Spleen (tissue), 11 donors: ENCODE measurements around the gene NF2. TPM values are rescaled to one million over a fixed set of nuclear protein-coding genes. Genes with fewer than 3 reads are reported as not detected.

Source experiments
- DNase-seq: peaks from one replicate; pipeline ENCODE4 v3.0.0-alpha.2; 2020
- H3K27ac ChIP-seq, 8 donors: fragments of 200-600 bp; sonication (generic) in 7 of 8; 1 replicate in 4 of 8; 2 replicates in 4 of 8; pipeline versions ENCODE4 v1.5.0 to v1.8.0; 2016 to 2021; ENCODE audit warnings: inconsistent platforms in 4 of 8, mild to moderate bottlenecking in 4 of 8, moderate library complexity in 1 of 8
- H3K27me3 ChIP-seq, 7 donors: fragments of 200-600 bp; sonication (generic) in 6 of 7; replicated peaks in 1 of 7; 1 replicate in 4 of 7; 2 replicates in 3 of 7; pipeline versions ENCODE4 v1.5.0 to v1.8.0; 2016 to 2021; ENCODE audit warnings: inconsistent platforms in 3 of 7, mild to moderate bottlenecking in 1 of 7
- H3K36me3 ChIP-seq, 6 donors: fragments of 200-600 bp; sonication (generic) in 5 of 6; 1 replicate in 4 of 6; 2 replicates in 2 of 6; pipeline versions ENCODE4 v1.5.0 to v1.8.0; 2016 to 2021; ENCODE audit warnings: inconsistent platforms in 2 of 6
- H3K4me1 ChIP-seq, 6 donors: fragments of 200-600 bp; sonication (generic) in 5 of 6; 1 replicate in 3 of 6; 2 replicates in 3 of 6; pipeline versions ENCODE4 v1.5.0 to v1.8.0; 2016 to 2021; ENCODE audit warnings: inconsistent platforms in 3 of 6
- H3K4me3 ChIP-seq, 8 donors: fragments of 200-600 bp; sonication (generic) in 7 of 8; 1 replicate in 4 of 8; 2 replicates in 4 of 8; pipeline versions ENCODE4 v1.5.0 to v1.8.0; 2016 to 2021; ENCODE audit warnings: inconsistent platforms in 4 of 8, mild to moderate bottlenecking in 4 of 8, moderate library complexity in 2 of 8
- H3K9me3 ChIP-seq, 8 donors: fragments of 200-600 bp; sonication (generic) in 7 of 8; 1 replicate in 4 of 8; 2 replicates in 4 of 8; pipeline versions ENCODE4 v1.5.0 to v1.8.0; 2016 to 2021; ENCODE audit warnings: inconsistent platforms in 4 of 8
- POLR2A ChIP-seq, 3 donors: fragments of 450-650 bp; IDR thresholded peaks; one replicate each; pipeline ENCODE4 v1.5.1; 2017; ENCODE audit warnings: antibody characterized with exemption in 3 of 3, mild to moderate bottlenecking in 1 of 3
- POLR2AphosphoS5 ChIP-seq, 3 donors: sonication (generic); formaldehyde crosslinking; IDR thresholded peaks; one replicate each; pipeline ENCODE4 v1.5.1; 2017; ENCODE audit warnings: antibody characterized with exemption in 3 of 3
- WGBS, 5 donors: extraction: QIAGEN DNeasy Blood & Tissue Kit in 3 of 5; methylation state at CpG; one replicate each; pipeline versions ENCODE4 v1.1.5 to v1.1.7; 2013 to 2018; 5-methylcytosine and 5-hydroxymethylcytosine counted together
- intact Hi-C: fragments of 100-400 bp; cut with DNase I; formaldehyde crosslinking; loops from one replicate; pipeline ENCODE4 v1.15.0; 2023; ENCODE audit warnings: low total_unique reads
- polyA plus RNA-seq, 3 donors: library from polyadenylated mRNA; stranded (reverse); fragments of 200-250 nt; gene quantifications; one replicate each; pipeline ENCODE4 v1.2.1, GENCODE V29; 2013
- total RNA-seq, 7 donors: library from RNA; depleted of rRNA in 3 of 7; stranded (reverse); fragments of >200 nt in 3 of 7; fragmentation: NEBNext Ultra II Directional in 4 of 7; extraction: Animal tissue kit (Norgen Biotek cat#: 25700) in 4 of 7; gene quantifications; one replicate each; pipeline versions ENCODE4 v1.1.0 to v1.2.1, GENCODE V29; 2016 to 2021
- TF ChIP-seq, protein P1 (sequence below), 11 experiments: fragments of 200-600 bp in 7 of 11; fragments of 450-650 bp in 4 of 11; sonication (generic) in 4 of 11; IDR thresholded peaks in 8 of 11; conservative IDR thresholded peaks in 3 of 11; 1 replicate in 7 of 11; 2 replicates in 4 of 11; pipeline versions ENCODE4 v1.4.0 to v1.8.0; 2016 to 2021; ENCODE audit warnings: antibody characterized with exemption in 11 of 11, inconsistent platforms in 4 of 11, mild to moderate bottlenecking in 1 of 11
- donor health status: healthy with polysubstance abuse.
- donor health status: DM: no; HTN: no; CAD: no; lungs with moderate emphysema.
- donor health status: DM: no; HTN: no; CAD: no.
- donor health status: Bipolar disorder and iron deficiency.
- donor health status: healthy.
- donor health status: DM: no; HTN: no; CAD: no.
- donor health status: DM: yes; HTN: yes; CAD: no.

The NF2 gene
- total and polyA plus RNA-seq, 10 donors, result 3.9 to 42.9 (median 31.4) TPM

GRCh38 chr22:29700900-29701154, 97.4 kb downstream of the NF2 start:
- DNase-seq, result no peak
- intact Hi-C loops, result no loop called here
- Histone ChIP-seq H3K9me3 (no peaks in the 10 kb centered on the region), H3K27ac (no peak overlapping the region), H3K4me1 (peaks cover 0 to 48% (median 17%) of the 10 kb centered on the region in 6 donors), H3K36me3 (peaks cover 0 to 28% (median 6%) of the 10 kb centered on the region in 6 donors), H3K27me3 (peaks cover 0 to 24% (median 7%) of the 10 kb centered on the region in 7 donors), H3K4me3 (no peak overlapping the region)
- 52 to 65% (median 54%) methylated on average over 8 to 9 of the region's 9 CpGs for WGBS, 5 donors
- TF ChIP-seq POLR2AphosphoS5 (IDR thresholded peaks at IDR 0.05), result no peak
- TF ChIP-seq, protein P1, sequence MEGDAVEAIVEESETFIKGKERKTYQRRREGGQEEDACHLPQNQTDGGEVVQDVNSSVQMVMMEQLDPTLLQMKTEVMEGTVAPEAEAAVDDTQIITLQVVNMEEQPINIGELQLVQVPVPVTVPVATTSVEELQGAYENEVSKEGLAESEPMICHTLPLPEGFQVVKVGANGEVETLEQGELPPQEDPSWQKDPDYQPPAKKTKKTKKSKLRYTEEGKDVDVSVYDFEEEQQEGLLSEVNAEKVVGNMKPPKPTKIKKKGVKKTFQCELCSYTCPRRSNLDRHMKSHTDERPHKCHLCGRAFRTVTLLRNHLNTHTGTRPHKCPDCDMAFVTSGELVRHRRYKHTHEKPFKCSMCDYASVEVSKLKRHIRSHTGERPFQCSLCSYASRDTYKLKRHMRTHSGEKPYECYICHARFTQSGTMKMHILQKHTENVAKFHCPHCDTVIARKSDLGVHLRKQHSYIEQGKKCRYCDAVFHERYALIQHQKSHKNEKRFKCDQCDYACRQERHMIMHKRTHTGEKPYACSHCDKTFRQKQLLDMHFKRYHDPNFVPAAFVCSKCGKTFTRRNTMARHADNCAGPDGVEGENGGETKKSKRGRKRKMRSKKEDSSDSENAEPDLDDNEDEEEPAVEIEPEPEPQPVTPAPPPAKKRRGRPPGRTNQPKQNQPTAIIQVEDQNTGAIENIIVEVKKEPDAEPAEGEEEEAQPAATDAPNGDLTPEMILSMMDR (IDR thresholded peaks at IDR 0.05 in 8 of 11, conservative IDR thresholded peaks at IDR 0.05 in 3 of 11), result no peak
- no peak for TF ChIP-seq POLR2A (IDR thresholded peaks at IDR 0.05)

- H3K36me3 ChIP-seq, result peaks cover 0 to 23% (median 3%) of the 10 kb centered on the region in 6 donors
- H3K4me1 ChIP-seq, result peaks cover 0 to 48% (median 17%) of the 10 kb centered on the region in 6 donors
- H3K4me3 ChIP-seq, result no peak overlapping the region
- peak in 1 of 3 donors; percentile 10 for TF ChIP-seq POLR2AphosphoS5 (IDR thresholded peaks at IDR 0.05)
- no peak for TF ChIP-seq POLR2A (IDR thresholded peaks at IDR 0.05)
- TF ChIP-seq, protein P1 (IDR thresholded peaks at IDR 0.05 in 8 of 11, conservative IDR thresholded peaks at IDR 0.05 in 3 of 11), result no peak
- no peak for DNase-seq
- H3K9me3 ChIP-seq, result no peaks in the 10 kb centered on the region
- H3K27me3 ChIP-seq, result peaks cover 0 to 26% (median 7%) of the 10 kb centered on the region in 7 donors
- intact Hi-C loops, result no loop called here
- no peak overlapping the region for H3K27ac ChIP-seq
- WGBS, 5 donors, result 37 to 44% (median 40%) methylated on average over 13 to 14 of the region's 14 CpGs
Measured at GRCh38 chr22:29701155-29701999, 97.9 kb downstream of the NF2 start.

DNA sequence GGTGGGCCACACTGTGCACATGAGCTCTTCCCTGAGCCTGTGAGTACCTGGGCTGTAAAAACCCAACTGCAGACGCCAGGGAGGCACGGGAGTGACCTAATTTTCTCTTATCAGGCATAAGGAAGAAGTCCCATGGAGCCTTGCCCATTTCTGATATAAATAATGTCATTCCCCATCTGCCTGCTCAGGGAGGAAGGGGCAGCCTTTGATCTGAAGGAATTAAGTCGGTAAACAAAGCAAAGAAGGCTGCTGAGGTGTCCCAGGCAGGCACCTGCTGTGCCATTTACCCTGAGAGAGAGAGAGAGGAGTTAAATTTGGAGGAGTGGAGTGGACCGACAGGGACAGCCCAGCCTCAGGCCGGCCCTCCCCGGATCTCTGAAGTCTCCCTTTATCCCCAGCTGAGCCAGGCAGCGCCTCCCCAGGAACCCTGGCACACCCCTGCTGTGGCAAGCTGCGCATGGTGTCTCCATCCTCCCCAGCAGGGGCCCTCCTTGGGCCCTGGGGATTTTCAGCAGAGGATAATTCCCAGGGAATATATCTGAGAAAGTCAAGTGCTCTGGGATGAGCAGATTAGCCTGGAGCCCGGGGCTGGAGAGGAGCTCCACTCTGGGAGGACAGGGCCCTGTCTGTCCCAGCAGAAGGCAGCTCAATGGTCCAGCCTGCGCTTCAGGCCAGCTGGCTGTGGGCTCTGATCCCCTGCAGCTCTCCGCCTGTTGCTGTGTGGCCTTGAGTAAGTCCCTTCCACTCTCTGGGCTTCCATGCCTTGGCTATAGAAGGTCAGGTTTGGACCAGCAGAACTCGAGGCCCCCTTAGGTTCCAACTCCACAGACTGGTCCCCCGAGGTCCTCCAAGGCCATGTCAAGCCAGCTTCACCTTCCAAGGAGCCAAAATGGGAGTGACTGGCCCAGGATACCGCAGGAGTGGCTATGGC, 98.8 kb downstream of the NF2 start:
- Histone ChIP-seq H3K27ac (no peak overlapping the region), H3K4me1 (peaks cover 0 to 48% (median 17%) of the 10 kb centered on the region in 6 donors), H3K27me3 (peaks cover 0 to 33% (median 7%) of the 10 kb centered on the region in 7 donors), H3K36me3 (peaks cover 0 to 14% (median under 1%) of the 10 kb centered on the region in 6 donors), H3K4me3 (no peak overlapping the region), H3K9me3 (no peaks in the 10 kb centered on the region)
- no peak for TF ChIP-seq POLR2AphosphoS5 (IDR thresholded peaks at IDR 0.05)
- TF ChIP-seq, protein P1 (IDR thresholded peaks at IDR 0.05 in 8 of 11, conservative IDR thresholded peaks at IDR 0.05 in 3 of 11), result no peak
- no peak for TF ChIP-seq POLR2A (IDR thresholded peaks at IDR 0.05)
- DNase-seq, result no peak
- intact Hi-C loops, result no loop called here
- WGBS, 5 donors, result 54 to 72% (median 66%) methylated on average over 10 to 14 of the region's 14 CpGs
